Neural progenitor cell (in vitro differentiated cells): ENCODE measurements around the gene HSPE1.

Experiments
- EZH2 ChIP-seq: fragments of 200-600 bp; sonication (generic); IDR thresholded peaks from 2 replicates; pipeline ENCODE4 v1.6.1; 2017; ENCODE audit warnings: antibody characterized with exemption, mild to moderate bottlenecking, moderate library complexity
- EZH2phosphoT487 ChIP-seq: fragments of 200-600 bp; sonication (generic); IDR thresholded peaks from 2 replicates; pipeline ENCODE4 v1.6.1; 2017; ENCODE audit warnings: antibody characterized with exemption
- TF ChIP-seq, protein P1 (sequence below): fragments of 200-600 bp; sonication (generic); IDR thresholded peaks from 2 replicates; pipeline ENCODE4 v1.5.1; 2017; ENCODE audit warnings: antibody characterized with exemption, mild to moderate bottlenecking

DNA sequence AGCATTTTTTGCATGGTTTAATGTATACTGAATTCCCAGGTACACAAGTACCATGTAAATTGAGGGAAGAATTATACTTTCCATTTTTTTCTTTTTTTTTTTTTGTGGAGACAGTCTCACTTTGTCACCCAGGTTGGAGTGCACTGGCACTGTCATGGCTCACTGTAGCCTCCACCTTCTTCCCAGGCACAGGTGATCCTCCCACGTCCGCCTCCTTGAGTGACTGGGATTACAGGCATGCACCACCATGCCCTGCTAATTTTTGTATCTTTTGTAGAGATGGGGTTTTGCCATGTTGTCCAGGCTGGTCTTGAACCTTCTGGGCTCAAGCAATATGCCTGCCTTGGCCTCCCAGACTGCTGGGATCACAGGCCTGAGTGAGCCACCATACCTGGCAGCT lies 3.8 kb downstream of the HSPE1 start:
- TF ChIP-seq, protein P1, sequence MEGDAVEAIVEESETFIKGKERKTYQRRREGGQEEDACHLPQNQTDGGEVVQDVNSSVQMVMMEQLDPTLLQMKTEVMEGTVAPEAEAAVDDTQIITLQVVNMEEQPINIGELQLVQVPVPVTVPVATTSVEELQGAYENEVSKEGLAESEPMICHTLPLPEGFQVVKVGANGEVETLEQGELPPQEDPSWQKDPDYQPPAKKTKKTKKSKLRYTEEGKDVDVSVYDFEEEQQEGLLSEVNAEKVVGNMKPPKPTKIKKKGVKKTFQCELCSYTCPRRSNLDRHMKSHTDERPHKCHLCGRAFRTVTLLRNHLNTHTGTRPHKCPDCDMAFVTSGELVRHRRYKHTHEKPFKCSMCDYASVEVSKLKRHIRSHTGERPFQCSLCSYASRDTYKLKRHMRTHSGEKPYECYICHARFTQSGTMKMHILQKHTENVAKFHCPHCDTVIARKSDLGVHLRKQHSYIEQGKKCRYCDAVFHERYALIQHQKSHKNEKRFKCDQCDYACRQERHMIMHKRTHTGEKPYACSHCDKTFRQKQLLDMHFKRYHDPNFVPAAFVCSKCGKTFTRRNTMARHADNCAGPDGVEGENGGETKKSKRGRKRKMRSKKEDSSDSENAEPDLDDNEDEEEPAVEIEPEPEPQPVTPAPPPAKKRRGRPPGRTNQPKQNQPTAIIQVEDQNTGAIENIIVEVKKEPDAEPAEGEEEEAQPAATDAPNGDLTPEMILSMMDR = no peak
- TF ChIP-seq EZH2 (no peak), EZH2phosphoT487 (no peak)
